GM19240 (cell line): ENCODE measurements around the gene TSPAN9.

Experiments used
- DNase-seq: peaks from one replicate; pipeline ENCODE4 v3.0.0; 2011; ENCODE audit warnings: low spot score; ENCODE audit not compliant: insufficient read length

TSPAN9 gene

DNA sequence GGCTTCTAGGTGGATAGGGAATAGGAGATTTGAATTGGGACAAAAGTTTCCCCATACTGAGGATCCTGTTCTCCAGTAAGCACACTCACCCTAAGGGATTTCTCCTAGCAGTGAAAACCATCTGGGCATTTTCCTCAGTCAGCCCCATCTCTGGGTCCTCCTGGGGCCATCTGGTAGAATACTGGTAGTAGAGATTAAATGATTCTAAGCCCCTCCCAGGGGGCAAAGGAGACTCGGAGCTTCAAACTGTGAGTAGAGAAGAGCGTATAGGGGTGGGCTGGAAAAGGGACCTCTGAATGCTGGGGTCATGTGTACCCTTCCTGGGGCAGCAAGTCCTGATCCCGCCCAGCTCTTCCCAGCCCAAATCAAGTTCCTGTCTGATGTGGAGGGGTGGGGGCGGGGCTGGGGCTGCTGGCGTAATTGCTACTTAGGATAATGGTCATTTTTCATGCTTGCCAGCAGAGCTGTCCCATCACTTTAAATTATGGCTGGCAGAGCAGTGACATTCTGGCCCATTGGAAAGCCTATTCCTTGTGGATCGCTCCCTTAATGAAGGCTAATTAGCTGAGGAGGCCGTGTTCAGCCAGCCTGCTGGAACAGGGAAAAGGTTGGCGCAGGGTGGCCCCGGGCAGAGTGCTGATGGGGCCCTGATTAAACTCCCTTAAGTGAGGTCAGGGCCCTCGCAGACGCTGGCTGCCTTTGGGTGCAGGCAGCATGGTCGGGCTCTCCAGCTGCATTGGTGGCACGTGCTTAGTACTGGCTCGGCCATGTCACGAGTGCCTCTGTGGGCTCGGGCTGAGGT is 127.8 kb downstream of the TSPAN9 start:
- DNase-seq: no peak

GRCh38 chr12:3205742-3206519 is 128.8 kb downstream of the TSPAN9 start:
- DNase-seq: no peak

GRCh38 chr12:3206536-3207072 is 129.4 kb downstream of the TSPAN9 start:
- DNase-seq: no peak

- DNase-seq: no peak
These were observed 130.0 kb downstream of the TSPAN9 start for GRCh38 chr12:3207175-3207574.

DNA sequence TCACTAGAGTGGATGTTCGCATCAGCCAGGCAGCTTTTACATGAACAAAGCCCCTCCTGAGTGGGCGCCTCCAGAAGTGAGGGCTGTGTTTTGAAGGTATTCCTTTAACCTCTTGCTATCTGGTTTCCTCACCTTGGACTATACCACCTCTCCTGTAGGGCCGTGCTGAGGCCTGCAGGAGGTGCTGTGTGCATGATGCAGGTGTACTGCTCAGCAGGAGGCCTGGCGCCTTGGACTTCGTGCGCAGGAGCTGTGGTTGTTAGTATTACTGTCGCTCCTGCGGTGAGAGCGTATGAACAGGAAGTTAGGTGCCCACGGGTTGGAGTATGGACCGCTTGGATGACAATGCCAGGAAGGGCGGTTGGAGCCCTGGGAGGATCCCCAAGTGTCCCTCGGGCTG is 130.7 kb downstream of the TSPAN9 start:
- no peak for DNase-seq

DNA sequence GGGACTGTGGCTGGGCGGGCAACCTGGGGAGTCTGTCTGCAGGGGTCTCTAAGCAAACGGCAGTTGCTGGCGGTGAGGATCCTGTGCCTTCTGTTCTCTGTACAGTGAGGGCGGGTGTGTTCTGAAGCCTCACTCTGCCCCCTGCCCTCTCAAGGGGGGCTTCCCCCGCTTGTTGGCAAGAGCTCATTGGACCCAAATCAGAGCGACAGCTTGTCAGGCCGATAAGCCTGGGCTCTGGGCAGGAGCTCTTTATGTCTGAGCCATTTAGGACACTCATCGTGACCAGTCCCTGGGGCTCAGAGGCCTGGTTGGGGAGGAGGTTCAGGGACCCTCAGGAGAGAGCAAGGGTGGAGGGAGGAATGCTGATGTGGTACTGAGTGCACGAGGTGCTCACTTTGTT is 136.0 kb downstream of the TSPAN9 start:
- no peak for DNase-seq

- DNase-seq: no peak
These were observed 136.6 kb downstream of the TSPAN9 start for GRCh38 chr12:3213768-3214167.

DNA sequence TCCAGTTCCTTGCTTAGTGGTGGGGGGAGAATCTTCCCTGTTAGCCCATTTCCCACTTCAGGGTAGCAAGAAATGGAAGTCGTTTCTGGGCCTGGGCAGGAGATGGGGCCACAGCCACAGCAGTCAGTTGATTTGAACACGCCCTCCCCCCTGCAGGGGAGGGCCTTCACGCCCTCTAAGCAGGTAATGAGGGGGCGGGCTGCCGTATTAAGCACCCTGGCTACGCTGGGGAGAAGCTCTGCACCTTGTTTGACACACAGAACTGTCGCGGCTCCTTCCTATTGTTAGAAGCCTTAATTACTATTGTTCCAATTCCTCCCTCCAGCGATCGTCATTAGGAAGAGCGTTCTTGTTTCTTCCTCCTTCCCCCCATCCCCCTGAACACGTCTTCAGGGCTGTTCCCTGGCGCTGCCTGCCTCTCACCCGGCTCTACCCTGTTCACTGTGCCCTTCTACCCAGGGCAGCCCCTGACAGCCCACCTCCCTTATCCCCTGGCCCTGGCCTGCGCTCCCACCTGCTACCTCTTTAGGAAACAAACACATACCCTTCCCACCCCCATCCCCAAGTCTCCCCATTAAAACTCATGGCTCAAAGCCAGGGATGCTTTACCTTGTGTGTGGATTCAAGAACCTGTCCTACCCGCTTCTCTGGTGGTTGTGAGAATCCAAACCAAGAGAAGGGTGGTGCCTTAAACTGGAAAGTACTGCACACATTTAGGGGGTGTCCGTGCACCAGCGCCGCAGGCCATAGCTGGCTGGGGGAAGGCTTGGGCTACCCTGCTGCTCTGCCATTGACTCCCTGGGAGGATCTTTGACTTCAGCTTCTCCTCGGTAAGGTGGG is 137.6 kb downstream of the TSPAN9 start:
- DNase-seq: no peak

DNA sequence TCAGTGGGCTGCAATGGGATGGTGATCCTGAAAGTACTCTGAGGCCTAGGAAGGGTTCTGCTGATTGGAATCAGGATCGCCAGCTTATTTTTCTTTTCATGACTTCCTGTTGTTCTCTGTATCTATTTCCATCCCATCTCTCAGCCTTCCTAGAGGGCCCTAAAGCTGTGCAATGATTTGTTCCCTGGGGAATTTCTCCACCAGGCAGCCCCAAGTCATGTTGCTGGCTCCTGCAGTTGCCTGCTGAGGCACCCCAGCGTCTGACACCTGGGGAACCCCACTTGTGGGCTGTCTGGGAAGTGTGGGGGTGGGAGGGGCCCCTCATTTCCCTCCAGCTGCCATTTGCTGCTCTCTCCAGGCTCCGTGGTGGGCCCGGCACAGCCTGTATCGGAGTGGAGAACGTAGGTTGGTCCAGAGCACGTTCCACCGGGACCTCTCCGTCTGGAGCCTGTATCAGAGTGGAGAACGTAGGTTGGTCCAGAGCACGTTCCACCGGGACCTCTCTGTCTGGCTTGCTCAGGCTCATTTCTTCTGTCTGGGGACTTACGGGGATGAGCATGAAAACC is 138.3 kb downstream of the TSPAN9 start:
- no peak for DNase-seq

- DNase-seq: no peak
These were observed 138.9 kb downstream of the TSPAN9 start for GRCh38 chr12:3216097-3216496.

DNA sequence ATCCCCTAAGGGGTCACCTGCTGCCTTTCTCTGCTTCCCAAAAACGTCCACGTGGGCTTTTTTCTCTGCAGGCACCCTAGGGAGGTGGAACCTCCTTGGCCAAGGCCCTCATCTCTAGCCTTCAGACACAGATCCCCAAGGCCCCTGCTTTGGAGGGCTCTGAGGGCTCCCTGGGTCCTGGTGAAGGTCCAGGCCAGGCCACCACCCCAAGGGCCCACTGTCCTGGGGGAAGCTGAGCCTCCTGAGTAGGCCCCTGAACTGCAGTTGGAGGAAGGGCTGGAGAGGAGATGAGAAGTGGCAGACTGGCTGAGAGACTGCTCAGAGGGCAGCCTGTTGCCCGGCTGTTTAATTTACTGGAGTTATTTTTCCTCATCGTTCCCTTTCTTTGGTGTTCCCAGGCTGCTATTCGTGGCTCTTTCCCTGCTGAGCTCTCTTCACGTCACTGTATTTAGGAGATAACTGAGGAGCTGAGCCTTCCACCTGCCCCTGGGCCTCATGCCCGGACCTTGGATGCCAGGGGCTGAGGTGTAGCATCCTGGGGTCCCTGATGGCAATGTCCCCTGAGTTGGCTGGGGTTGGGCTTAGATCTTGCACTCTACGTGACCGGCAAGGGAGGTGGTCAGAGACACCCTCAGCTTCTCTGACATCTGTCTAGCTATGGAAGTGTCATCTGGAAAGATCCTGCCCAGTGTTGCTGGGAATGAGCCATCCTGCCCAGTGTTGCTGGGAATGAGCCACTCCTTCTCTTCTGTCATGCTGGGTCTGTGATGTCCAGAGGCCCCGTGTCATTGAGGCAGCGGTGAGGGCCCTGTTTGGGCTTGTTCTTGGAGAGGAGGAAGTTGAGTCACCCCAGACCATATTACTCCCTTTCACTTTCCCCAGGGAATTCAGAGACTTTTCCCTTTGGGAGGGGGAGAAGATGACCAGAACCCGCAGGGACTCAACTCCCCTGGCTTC is 139.8 kb downstream of the TSPAN9 start:
- no peak for DNase-seq

- DNase-seq: no peak
These were observed 140.5 kb downstream of the TSPAN9 start for GRCh38 chr12:3217683-3218079.

DNA sequence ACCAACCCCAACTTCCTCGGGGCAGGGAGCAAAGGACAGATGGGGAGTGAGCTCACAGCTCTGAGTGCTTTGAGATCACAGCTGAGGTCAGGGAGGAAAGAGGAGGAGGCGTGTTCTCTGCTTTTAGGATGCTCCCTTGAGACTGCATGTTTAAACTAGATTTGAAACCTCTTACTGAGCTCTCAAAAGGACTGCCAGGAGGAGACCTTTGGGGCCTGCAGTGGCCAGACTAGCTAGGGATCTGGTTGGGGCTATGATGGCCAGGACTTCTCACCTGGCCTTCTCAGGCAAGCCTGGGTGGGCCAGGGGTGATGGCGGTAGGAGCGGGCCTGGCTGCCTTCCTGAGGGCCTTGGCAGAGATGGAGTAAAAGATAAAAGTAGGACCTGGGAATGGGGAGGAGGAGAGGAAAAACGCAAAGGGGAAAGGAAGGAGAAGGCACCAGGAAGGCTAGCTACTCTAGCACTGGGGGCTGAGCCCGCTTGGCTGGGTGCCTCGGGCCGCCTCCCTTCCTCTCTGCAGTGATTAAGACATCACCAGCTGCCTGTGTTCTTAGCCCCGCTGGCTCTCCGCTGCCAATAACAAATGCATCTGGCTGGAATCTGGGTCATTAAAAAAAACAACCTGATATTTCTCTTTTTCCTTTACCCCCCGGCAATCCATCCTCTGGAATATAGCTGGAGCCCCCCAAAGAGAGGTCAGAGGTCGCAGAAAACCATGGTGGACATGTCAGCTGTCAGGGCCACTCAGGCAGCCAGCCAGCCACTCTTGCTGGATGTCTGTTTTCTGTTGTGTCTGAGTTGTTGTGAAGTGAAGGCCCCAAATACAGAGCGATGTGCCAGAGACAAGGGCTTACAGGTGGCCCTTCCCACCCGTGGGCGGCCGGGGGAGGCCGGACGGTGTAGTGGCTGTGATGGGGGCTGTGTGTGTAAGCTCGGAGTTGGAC is 141.3 kb downstream of the TSPAN9 start:
- DNase-seq: no peak

GRCh38 chr12:3219233-3219632 is 142.1 kb downstream of the TSPAN9 start:
- DNase-seq: no peak

DNA sequence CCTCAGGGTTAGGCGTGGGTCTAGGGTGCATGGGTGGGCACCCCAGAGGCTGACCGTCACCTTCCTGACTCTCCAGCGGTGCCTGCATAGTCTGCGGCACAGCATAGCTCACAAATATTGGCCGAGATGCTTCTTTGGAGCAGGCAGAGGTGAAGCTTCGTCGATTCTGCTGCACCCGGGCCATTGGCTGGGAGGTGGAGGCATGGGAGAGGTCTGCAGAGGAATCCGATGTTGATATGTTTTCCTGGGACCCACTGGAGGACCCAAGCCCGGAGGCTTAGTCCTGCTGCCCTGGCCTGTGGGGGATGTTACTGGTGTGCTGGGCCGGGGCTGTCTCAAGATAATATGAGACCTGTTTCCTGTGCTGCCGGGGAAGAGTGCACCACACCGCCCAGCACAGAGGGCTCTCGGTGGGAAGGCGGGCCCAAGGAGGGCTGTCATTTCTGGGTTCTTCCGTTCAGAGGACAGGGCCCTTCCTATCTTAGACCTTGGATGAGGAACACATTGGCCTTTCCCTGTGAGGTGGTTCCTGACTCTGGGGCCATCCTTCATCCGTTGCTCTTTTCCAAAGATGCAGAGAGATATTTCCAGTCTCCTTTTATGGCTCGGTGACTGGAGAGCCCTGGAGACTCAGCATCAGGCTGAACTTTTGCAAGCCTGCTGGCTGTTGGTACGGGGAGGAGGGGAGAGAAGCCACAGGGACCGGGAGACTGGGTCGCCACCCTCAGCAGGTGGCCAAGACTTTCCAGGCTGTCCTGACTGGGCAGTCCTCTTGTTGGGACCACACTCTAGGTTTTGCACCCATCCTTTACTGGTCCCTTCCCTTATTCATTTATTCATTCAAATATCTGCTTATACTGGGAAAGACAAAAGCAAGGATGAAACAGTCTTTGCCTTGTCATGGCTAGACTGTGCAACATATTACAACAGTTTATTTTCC is 143.5 kb downstream of the TSPAN9 start:
- no peak for DNase-seq

GRCh38 chr12:3222306-3222705 is 145.1 kb downstream of the TSPAN9 start:
- no peak for DNase-seq

DNA sequence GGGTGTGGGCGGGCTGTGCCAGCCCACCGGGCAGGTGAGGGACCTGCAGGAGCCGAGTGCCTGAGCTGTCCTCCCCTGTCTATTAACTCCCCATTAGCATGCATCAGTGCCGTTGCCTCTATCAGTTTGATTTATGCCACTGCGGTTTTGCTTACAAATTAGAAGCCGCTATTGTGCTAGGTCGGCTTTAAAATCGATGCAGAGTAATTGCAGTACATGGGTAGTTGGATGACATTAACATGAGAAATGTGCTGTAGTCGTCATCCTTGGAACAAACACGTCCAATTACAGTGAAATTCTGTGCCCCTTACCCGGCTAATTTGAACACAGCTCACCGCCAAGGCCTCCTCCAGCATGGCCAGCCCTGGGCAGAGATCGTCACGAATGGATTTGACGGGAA is 145.8 kb downstream of the TSPAN9 start:
- no peak for DNase-seq
